ENCODE data around the gene MYLK.
"Not testable (repeated sequence)": the region's sequence is repeated elsewhere in the genome, so short reads cannot be mapped to it uniquely, and the experiment has no call there.

Gene MYLK

GRCh38 chr3:123728014-123728413, 156.1 kb downstream of the MYLK start:
- no peak overlapping the region for H3K27ac ChIP-seq (ENCODE audit: low read length)
- H3K27me3 ChIP-seq (ENCODE audit: low read depth, low read length), result no peaks in the 10 kb centered on the region
- no peak overlapping the region for H3K4me3 ChIP-seq (ENCODE audit: low read depth in 1 of 2, low read length in 2 of 2)
- no peaks in the 10 kb centered on the region for H3K36me3 ChIP-seq (ENCODE audit: control insufficient read depth in 1 of 2, insufficient read depth in 2 of 2, low read length in 2 of 2)
- no peaks in the 10 kb centered on the region for H3K9me3 ChIP-seq (ENCODE audit: control insufficient read depth in 1 of 2, low read length in 2 of 2)
- peaks cover 5 to 13% of the 10 kb centered on the region in 2 donors for H3K4me1 ChIP-seq (ENCODE audit: control insufficient read depth in 1 of 2, insufficient read depth in 2 of 2, low read length in 2 of 2)

GRCh38 chr3:123725652-123726400, 158.3 kb downstream of the MYLK start:
- Histone ChIP-seq H3K27ac (ENCODE audit: low read length) (no peak overlapping the region), H3K4me1 (ENCODE audit: control insufficient read depth in 1 of 2, insufficient read depth in 2 of 2, low read length in 2 of 2) (peaks cover 10 to 27% of the 10 kb centered on the region in 2 donors), H3K36me3 (ENCODE audit: control insufficient read depth in 1 of 2, insufficient read depth in 2 of 2, low read length in 2 of 2) (no peaks in the 10 kb centered on the region), H3K9me3 (ENCODE audit: control insufficient read depth in 1 of 2, low read length in 2 of 2) (no peaks in the 10 kb centered on the region), H3K4me3 (ENCODE audit: low read depth in 1 of 2, low read length in 2 of 2) (no peak overlapping the region), H3K27me3 (ENCODE audit: low read depth, low read length) (no peaks in the 10 kb centered on the region)

GRCh38 chr3:123724306-123724705, 159.8 kb downstream of the MYLK start:
- H3K9me3 ChIP-seq (ENCODE audit: control insufficient read depth in 1 of 2, low read length in 2 of 2), result no peaks in the 10 kb centered on the region
- no peaks in the 10 kb centered on the region for H3K27me3 ChIP-seq (ENCODE audit: low read depth, low read length)
- H3K36me3 ChIP-seq (ENCODE audit: control insufficient read depth in 1 of 2, insufficient read depth in 2 of 2, low read length in 2 of 2), result no peaks in the 10 kb centered on the region
- H3K27ac ChIP-seq (ENCODE audit: low read length), result no peak overlapping the region
- H3K4me1 ChIP-seq (ENCODE audit: control insufficient read depth in 1 of 2, insufficient read depth in 2 of 2, low read length in 2 of 2), result peaks cover 10 to 33% of the 10 kb centered on the region in 2 donors
- H3K4me3 ChIP-seq (ENCODE audit: low read depth in 1 of 2, low read length in 2 of 2), result no peak overlapping the region

GRCh38 chr3:123723522-123724168, 160.5 kb downstream of the MYLK start:
- Histone ChIP-seq H3K4me1 (ENCODE audit: control insufficient read depth in 1 of 2, insufficient read depth in 2 of 2, low read length in 2 of 2) (peaks cover 10 to 37% of the 10 kb centered on the region in 2 donors), H3K9me3 (ENCODE audit: control insufficient read depth in 1 of 2, low read length in 2 of 2) (no peaks in the 10 kb centered on the region), H3K4me3 (ENCODE audit: low read depth in 1 of 2, low read length in 2 of 2) (no peak overlapping the region), H3K36me3 (ENCODE audit: control insufficient read depth in 1 of 2, insufficient read depth in 2 of 2, low read length in 2 of 2) (no peaks in the 10 kb centered on the region), H3K27me3 (ENCODE audit: low read depth, low read length) (no peaks in the 10 kb centered on the region), H3K27ac (ENCODE audit: low read length) (no peak overlapping the region)

GRCh38 chr3:123723070-123723469, 161.1 kb downstream of the MYLK start:
- Histone ChIP-seq H3K4me1 (ENCODE audit: control insufficient read depth in 1 of 2, insufficient read depth in 2 of 2, low read length in 2 of 2) (peaks cover 10 to 41% of the 10 kb centered on the region in 2 donors), H3K27ac (ENCODE audit: low read length) (no peak overlapping the region), H3K9me3 (ENCODE audit: control insufficient read depth in 1 of 2, low read length in 2 of 2) (no peaks in the 10 kb centered on the region), H3K4me3 (ENCODE audit: low read depth in 1 of 2, low read length in 2 of 2) (no peak overlapping the region), H3K27me3 (ENCODE audit: low read depth, low read length) (no peaks in the 10 kb centered on the region), H3K36me3 (ENCODE audit: control insufficient read depth in 1 of 2, insufficient read depth in 2 of 2, low read length in 2 of 2) (no peaks in the 10 kb centered on the region)

- no peak overlapping the region for H3K27ac ChIP-seq (ENCODE audit: low read length)
- no peak overlapping the region for H3K4me3 ChIP-seq (ENCODE audit: low read depth in 1 of 2, low read length in 2 of 2)
- H3K36me3 ChIP-seq (ENCODE audit: control insufficient read depth in 1 of 2, insufficient read depth in 2 of 2, low read length in 2 of 2), result no peaks in the 10 kb centered on the region
- H3K9me3 ChIP-seq (ENCODE audit: control insufficient read depth in 1 of 2, low read length in 2 of 2), result no peaks in the 10 kb centered on the region
- H3K27me3 ChIP-seq (ENCODE audit: low read depth, low read length), result no peaks in the 10 kb centered on the region
- peaks cover 10 to 42% of the 10 kb centered on the region in 2 donors for H3K4me1 ChIP-seq (ENCODE audit: control insufficient read depth in 1 of 2, insufficient read depth in 2 of 2, low read length in 2 of 2)
Measured at GRCh38 chr3:123722456-123722855, 161.7 kb downstream of the MYLK start.

GRCh38 chr3:123722021-123722420, 162.1 kb downstream of the MYLK start:
- Histone ChIP-seq H3K27me3 (ENCODE audit: low read depth, low read length) (no peaks in the 10 kb centered on the region), H3K4me1 (ENCODE audit: control insufficient read depth in 1 of 2, insufficient read depth in 2 of 2, low read length in 2 of 2) (peaks cover 10 to 42% of the 10 kb centered on the region in 2 donors), H3K27ac (ENCODE audit: low read length) (no peak overlapping the region), H3K36me3 (ENCODE audit: control insufficient read depth in 1 of 2, insufficient read depth in 2 of 2, low read length in 2 of 2) (no peaks in the 10 kb centered on the region), H3K9me3 (ENCODE audit: control insufficient read depth in 1 of 2, low read length in 2 of 2) (no peaks in the 10 kb centered on the region), H3K4me3 (ENCODE audit: low read depth in 1 of 2, low read length in 2 of 2) (no peak overlapping the region)

- H3K27ac ChIP-seq (ENCODE audit: low read length), result not testable (repeated sequence)
Measured at GRCh38 chr3:123721095-123721689, 162.9 kb downstream of the MYLK start.

GRCh38 chr3:123720638-123721037, 163.5 kb downstream of the MYLK start:
- H3K27ac ChIP-seq (ENCODE audit: low read length), result peak overlapping the region; percentile 51
- H3K4me1 ChIP-seq (ENCODE audit: control insufficient read depth in 1 of 2, insufficient read depth in 2 of 2, low read length in 2 of 2), result peaks cover 10 to 42% of the 10 kb centered on the region in 2 donors
- H3K36me3 ChIP-seq (ENCODE audit: control insufficient read depth in 1 of 2, insufficient read depth in 2 of 2, low read length in 2 of 2), result no peaks in the 10 kb centered on the region

More at GRCh38 chr3:123721095-123721689, 162.9 kb downstream of the MYLK start:
- not testable (repeated sequence) for H3K36me3 ChIP-seq (ENCODE audit: control insufficient read depth in 1 of 2, insufficient read depth in 2 of 2, low read length in 2 of 2); H3K4me3 ChIP-seq (ENCODE audit: low read depth in 1 of 2, low read length in 2 of 2); H3K9me3 ChIP-seq (ENCODE audit: control insufficient read depth in 1 of 2, low read length in 2 of 2); H3K27me3 ChIP-seq (ENCODE audit: low read depth, low read length)
- peaks cover 10 to 42% of the 10 kb centered on the region in 2 donors for H3K4me1 ChIP-seq (ENCODE audit: control insufficient read depth in 1 of 2, insufficient read depth in 2 of 2, low read length in 2 of 2)

GRCh38 chr3:123719862-123720453, 164.2 kb downstream of the MYLK start:
- no peak overlapping the region for H3K4me3 ChIP-seq (ENCODE audit: low read depth in 1 of 2, low read length in 2 of 2)

More at GRCh38 chr3:123720638-123721037, 163.5 kb downstream of the MYLK start:
- Histone ChIP-seq H3K27me3 (ENCODE audit: low read depth, low read length) (no peaks in the 10 kb centered on the region), H3K9me3 (ENCODE audit: control insufficient read depth in 1 of 2, low read length in 2 of 2) (no peaks in the 10 kb centered on the region), H3K4me3 (ENCODE audit: low read depth in 1 of 2, low read length in 2 of 2) (no peak overlapping the region)

GRCh38 chr3:123719061-123719756, 164.9 kb downstream of the MYLK start:
- H3K9me3 ChIP-seq (ENCODE audit: control insufficient read depth in 1 of 2, low read length in 2 of 2); H3K36me3 ChIP-seq (ENCODE audit: control insufficient read depth in 1 of 2, insufficient read depth in 2 of 2, low read length in 2 of 2); H3K4me3 ChIP-seq (ENCODE audit: low read depth in 1 of 2, low read length in 2 of 2); H3K27me3 ChIP-seq (ENCODE audit: low read depth, low read length): not testable (repeated sequence)
- H3K27ac ChIP-seq (ENCODE audit: low read length), result peak overlapping the region; percentile 51
- peaks cover 10 to 41% of the 10 kb centered on the region in 2 donors for H3K4me1 ChIP-seq (ENCODE audit: control insufficient read depth in 1 of 2, insufficient read depth in 2 of 2, low read length in 2 of 2)

More at GRCh38 chr3:123719862-123720453, 164.2 kb downstream of the MYLK start:
- no peaks in the 10 kb centered on the region for H3K36me3 ChIP-seq (ENCODE audit: control insufficient read depth in 1 of 2, insufficient read depth in 2 of 2, low read length in 2 of 2)
- peaks cover 10 to 42% of the 10 kb centered on the region in 2 donors for H3K4me1 ChIP-seq (ENCODE audit: control insufficient read depth in 1 of 2, insufficient read depth in 2 of 2, low read length in 2 of 2)
- H3K9me3 ChIP-seq (ENCODE audit: control insufficient read depth in 1 of 2, low read length in 2 of 2), result no peaks in the 10 kb centered on the region
- H3K27ac ChIP-seq (ENCODE audit: low read length), result peak overlapping the region; percentile 51
- H3K27me3 ChIP-seq (ENCODE audit: low read depth, low read length), result no peaks in the 10 kb centered on the region
